MM.1S (cell line): ENCODE results near the gene SESTD1.

ENCODE experiments used
- DNase-seq: peaks from one replicate; pipeline ENCODE4 v3.0.0-alpha.2; 2015
- H2AFZ ChIP-seq: fragments of 300-600 bp; sonication (generic); 2 replicates; pipeline ENCODE4 v1.6.0; 2016; ENCODE audit warnings: antibody characterized with exemption, low read length
- H3F3A ChIP-seq: fragments of 300-600 bp; sonication (generic); 2 replicates; pipeline ENCODE4 v1.6.1; 2016; ENCODE audit warnings: mild to moderate bottlenecking, antibody characterized with exemption, low read length, moderate library complexity, mixed read lengths; ENCODE audit not compliant: insufficient read depth
- H3K27ac ChIP-seq: fragments of 300-600 bp; sonication (generic); 2 replicates; pipeline ENCODE4 v1.5.1; 2016; ENCODE audit warnings: mild to moderate bottlenecking, low read length
- H3K27me3 ChIP-seq: fragments of 300-600 bp; sonication (generic); replicated peaks from 2 replicates; pipeline ENCODE4 v1.6.0; 2016; ENCODE audit warnings: low read length; ENCODE audit not compliant: insufficient read depth
- H3K36me3 ChIP-seq: fragments of 300-600 bp; sonication (generic); replicated peaks from 2 replicates; pipeline ENCODE4 v1.6.1; 2016; ENCODE audit warnings: mild to moderate bottlenecking, low read length, mixed read lengths; ENCODE audit not compliant: insufficient read depth
- H3K4me1 ChIP-seq: fragments of 300-600 bp; sonication (generic); 2 replicates; pipeline ENCODE4 v1.6.1; 2016; ENCODE audit warnings: low read length, mixed read lengths
- H3K4me2 ChIP-seq: fragments of 300-600 bp; sonication (generic); 2 replicates; pipeline ENCODE4 v1.6.0; 2016; ENCODE audit warnings: low read depth, low read length
- H3K4me3 ChIP-seq: fragments of 300-600 bp; sonication (generic); 2 replicates; pipeline ENCODE4 v1.5.1; 2016; ENCODE audit warnings: low read length, mixed read lengths
- H3K79me2 ChIP-seq: fragments of 300-600 bp; sonication (generic); 2 replicates; pipeline ENCODE4 v1.6.1; 2016; ENCODE audit warnings: mixed run types, low read length, mixed read lengths
- H3K9ac ChIP-seq: fragments of 300-600 bp; sonication (generic); 2 replicates; pipeline ENCODE4 v1.6.1; 2016; ENCODE audit warnings: low read length, mixed read lengths
- H3K9me2 ChIP-seq: fragments of 300-600 bp; sonication (generic); replicated peaks from 2 replicates; pipeline ENCODE4 v1.6.1; 2016; ENCODE audit warnings: mild to moderate bottlenecking, low read length, mixed read lengths; ENCODE audit not compliant: insufficient read depth
- H3K9me3 ChIP-seq: fragments of 300-600 bp; sonication (generic); replicated peaks from 2 replicates; pipeline ENCODE4 v1.6.1; 2016; ENCODE audit warnings: mild to moderate bottlenecking, low read length, mixed read lengths; ENCODE audit not compliant: insufficient read depth
- H4K20me1 ChIP-seq: fragments of 300-600 bp; sonication (generic); 2 replicates; pipeline ENCODE4 v1.6.1; 2016; ENCODE audit warnings: mild to moderate bottlenecking, low read length, moderate library complexity, mixed read lengths; ENCODE audit not compliant: insufficient read depth
- EZH2 ChIP-seq: fragments of 300-600 bp; sonication (generic); optimal IDR thresholded peaks from 2 replicates; pipeline ENCODE3; 2017; ENCODE audit warnings: low read depth, mild to moderate bottlenecking, antibody characterized with exemption, low read length, mixed read lengths
- EZH2phosphoT487 ChIP-seq: fragments of 300-600 bp; sonication (generic); IDR thresholded peaks from 2 replicates; pipeline ENCODE4 v1.6.1; 2018; ENCODE audit warnings: antibody characterized with exemption, low read length
- TF ChIP-seq, protein P1 (sequence below): fragments of 300-600 bp; sonication (generic); IDR thresholded peaks from 2 replicates; pipeline ENCODE4 v1.5.1; 2016; ENCODE audit warnings: antibody characterized with exemption, low read length, mixed read lengths

The SESTD1 gene

GRCh38 chr2:179240481-179241451 lies 23.9 kb downstream of the SESTD1 start:
- H3K4me2 ChIP-seq = no peak overlapping the region
- no peaks in the 10 kb centered on the region for H3K36me3 ChIP-seq

GRCh38 chr2:179239838-179240237 lies 24.8 kb downstream of the SESTD1 start:
- peaks cover 44% of the 10 kb centered on the region for H3K79me2 ChIP-seq
- peak overlapping the region; percentile 28; the same call in 1 of the 2 replicates for H3K4me2 ChIP-seq
- H3F3A ChIP-seq = peaks cover 3% of the 10 kb centered on the region; the same call in 1 of the 2 replicates
- peaks cover 10% of the 10 kb centered on the region for H3K4me1 ChIP-seq
- TF ChIP-seq, protein P1, sequence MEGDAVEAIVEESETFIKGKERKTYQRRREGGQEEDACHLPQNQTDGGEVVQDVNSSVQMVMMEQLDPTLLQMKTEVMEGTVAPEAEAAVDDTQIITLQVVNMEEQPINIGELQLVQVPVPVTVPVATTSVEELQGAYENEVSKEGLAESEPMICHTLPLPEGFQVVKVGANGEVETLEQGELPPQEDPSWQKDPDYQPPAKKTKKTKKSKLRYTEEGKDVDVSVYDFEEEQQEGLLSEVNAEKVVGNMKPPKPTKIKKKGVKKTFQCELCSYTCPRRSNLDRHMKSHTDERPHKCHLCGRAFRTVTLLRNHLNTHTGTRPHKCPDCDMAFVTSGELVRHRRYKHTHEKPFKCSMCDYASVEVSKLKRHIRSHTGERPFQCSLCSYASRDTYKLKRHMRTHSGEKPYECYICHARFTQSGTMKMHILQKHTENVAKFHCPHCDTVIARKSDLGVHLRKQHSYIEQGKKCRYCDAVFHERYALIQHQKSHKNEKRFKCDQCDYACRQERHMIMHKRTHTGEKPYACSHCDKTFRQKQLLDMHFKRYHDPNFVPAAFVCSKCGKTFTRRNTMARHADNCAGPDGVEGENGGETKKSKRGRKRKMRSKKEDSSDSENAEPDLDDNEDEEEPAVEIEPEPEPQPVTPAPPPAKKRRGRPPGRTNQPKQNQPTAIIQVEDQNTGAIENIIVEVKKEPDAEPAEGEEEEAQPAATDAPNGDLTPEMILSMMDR = no peak
- no peak for TF ChIP-seq EZH2phosphoT487
- TF ChIP-seq EZH2 = no peak
- no peak overlapping the region for H2AFZ ChIP-seq
- H3K9me2 ChIP-seq = no peaks in the 10 kb centered on the region
- no peak overlapping the region for H3K4me3 ChIP-seq
- no peaks in the 10 kb centered on the region for H3K36me3 ChIP-seq
- H3K27me3 ChIP-seq = no peaks in the 10 kb centered on the region
- H4K20me1 ChIP-seq = no peaks in the 10 kb centered on the region
- no peak overlapping the region for H3K9ac ChIP-seq
- DNase-seq = no peak
- H3K9me3 ChIP-seq = no peaks in the 10 kb centered on the region
- no peak overlapping the region for H3K27ac ChIP-seq

More at GRCh38 chr2:179240481-179241451, 23.9 kb downstream of the SESTD1 start:
- peaks cover 10% of the 10 kb centered on the region for H3K4me1 ChIP-seq
- no peaks in the 10 kb centered on the region for H3K9me2 ChIP-seq
- no peaks in the 10 kb centered on the region; the same call in 1 of the 2 replicates for H3F3A ChIP-seq
- no peaks in the 10 kb centered on the region for H3K9me3 ChIP-seq
- no peaks in the 10 kb centered on the region for H3K27me3 ChIP-seq
- no peak for DNase-seq
- H4K20me1 ChIP-seq = no peaks in the 10 kb centered on the region
- no peak overlapping the region for H3K27ac ChIP-seq
- H3K79me2 ChIP-seq = peaks cover 50% of the 10 kb centered on the region
- H3K4me3 ChIP-seq = no peak overlapping the region
- TF ChIP-seq EZH2phosphoT487 = no peak
- TF ChIP-seq, protein P1 = no peak
- no peak overlapping the region for H3K9ac ChIP-seq
- no peak overlapping the region for H2AFZ ChIP-seq

DNA sequence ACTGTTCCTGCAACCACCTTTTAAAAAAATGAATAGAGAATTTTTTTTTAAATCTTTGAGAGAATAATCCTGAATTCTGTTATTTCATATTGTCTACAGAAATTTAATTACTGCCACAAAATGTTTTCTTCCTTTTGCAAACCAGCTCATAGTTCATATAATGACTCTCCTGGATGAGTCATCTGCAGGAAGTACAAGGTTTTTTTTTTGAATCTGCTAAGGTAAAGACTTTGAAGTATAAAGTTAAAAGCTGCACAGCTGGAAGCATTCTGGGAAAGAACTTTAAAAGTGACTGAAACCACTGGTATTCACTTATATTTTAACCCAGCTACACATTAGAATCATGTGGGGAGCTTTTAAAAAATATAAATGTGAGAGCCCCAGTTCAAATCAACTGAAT lies 25.4 kb downstream of the SESTD1 start:
- no peaks in the 10 kb centered on the region for H3K36me3 ChIP-seq
- H3F3A ChIP-seq = peaks cover 4% of the 10 kb centered on the region; the same call in 1 of the 2 replicates
- no peak overlapping the region for H3K27ac ChIP-seq
- no peak overlapping the region for H3K9ac ChIP-seq
- no peaks in the 10 kb centered on the region for H3K9me3 ChIP-seq
- H3K4me1 ChIP-seq = peaks cover 10% of the 10 kb centered on the region
- H3K4me3 ChIP-seq = no peak overlapping the region
- H3K27me3 ChIP-seq = no peaks in the 10 kb centered on the region
- no peaks in the 10 kb centered on the region for H3K9me2 ChIP-seq
- TF ChIP-seq EZH2phosphoT487 (no peak), EZH2 (no peak)
- TF ChIP-seq, protein P1 = no peak
- H2AFZ ChIP-seq = no peak overlapping the region
- DNase-seq = peak; percentile 62
- H4K20me1 ChIP-seq = no peaks in the 10 kb centered on the region
- H3K4me2 ChIP-seq = peak overlapping the region; percentile 28
- H3K79me2 ChIP-seq = peaks cover 38% of the 10 kb centered on the region
